Gastrocnemius medialis (tissue), 4 donors: ENCODE measurements around the gene CCS. TPM values are rescaled to one million over a fixed set of nuclear protein-coding genes. Genes with fewer than 3 reads are reported as not detected.
A peak's percentile ranks its signal among the peaks of the same experiment; 100 is the strongest.

Experiments
- ATAC-seq, 2 donors: fragments of 150-250 bp; one replicate each; pipeline ENCODE4 v1.9.1; 2016
- DNase-seq, 2 donors: peaks; one replicate each; pipeline ENCODE4 v3.0.0-alpha.2; 2019
- H3K27ac ChIP-seq, 4 donors: fragments of 200-600 bp; sonication (generic); 1 replicate in 1 of 4; 2 replicates in 3 of 4; pipeline ENCODE4 v1.5.1; 2016 to 2018; ENCODE audit warnings: mild to moderate bottlenecking in 2 of 4, moderate library complexity in 1 of 4
- H3K27me3 ChIP-seq, 3 donors: fragments of 200-600 bp; sonication (generic) in 2 of 3; 1 replicate in 1 of 3; 2 replicates in 2 of 3; pipeline versions ENCODE4 v1.5.1 to v1.6.0; 2016 to 2019; ENCODE audit warnings: mild to moderate bottlenecking in 1 of 3, moderate library complexity in 1 of 3
- H3K36me3 ChIP-seq, 2 donors: fragments of 200-600 bp; sonication (generic) in 1 of 2; one replicate each; pipeline ENCODE4 v1.5.1; 2017 to 2018
- H3K4me1 ChIP-seq, 2 donors: fragments of 200-600 bp; sonication (generic) in 1 of 2; one replicate each; pipeline ENCODE4 v1.5.1; 2016 to 2017; ENCODE audit warnings: mild to moderate bottlenecking in 2 of 2
- H3K4me3 ChIP-seq, 4 donors: fragments of 200-600 bp; sonication (generic) in 3 of 4; 1 replicate in 1 of 4; 2 replicates in 3 of 4; pipeline ENCODE4 v1.5.1; 2016 to 2019; ENCODE audit warnings: mild to moderate bottlenecking in 2 of 4
- H3K9me3 ChIP-seq, 3 donors: fragments of 200-600 bp; sonication (generic) in 2 of 3; 1 replicate in 1 of 3; 2 replicates in 2 of 3; pipeline ENCODE4 v1.5.1; 2016 to 2019
- CTCF ChIP-seq, 5 experiments: fragments of 450-650 bp in 3 of 5; fragments of 200-600 bp in 2 of 5; sonication (generic) in 2 of 5; IDR thresholded peaks in 4 of 5; conservative IDR thresholded peaks in 1 of 5; 1 replicate in 4 of 5; 2 replicates in 1 of 5; pipeline ENCODE4 v1.5.1; 2016 to 2019; ENCODE audit warnings: antibody characterized with exemption in 5 of 5, mild to moderate bottlenecking in 3 of 5, moderate library complexity in 3 of 5
- POLR2A ChIP-seq, 2 donors: fragments of 450-650 bp; IDR thresholded peaks; one replicate each; pipeline ENCODE4 v1.6.1; 2017; ENCODE audit warnings: antibody characterized with exemption in 2 of 2, mild to moderate bottlenecking in 2 of 2, moderate library complexity in 2 of 2
- in situ Hi-C, 4 donors: fragments of 200-750 bp; cut with MboI; loops; one replicate each; pipeline versions ENCODE4 v1.15.0 to v1.8.0; 2017; ENCODE audit warnings: low sequenced_read_pairs in 4 of 4
- intact Hi-C: fragments of 100-400 bp; cut with DNase I; formaldehyde crosslinking; loops from one replicate; pipeline ENCODE4 v1.15.1; 2023; ENCODE audit warnings: low total_unique reads
- total RNA-seq, 4 donors: library from RNA; depleted of rRNA; stranded (reverse); fragments of >200 nt; gene quantifications; one replicate each; pipeline versions ENCODE4 v1.1.0 to v1.2.3, GENCODE V29; 2016

The CCS gene
- total RNA-seq, 4 donors from 2014 or later: 9.0 to 12.3 (median 11.7) TPM

DNA sequence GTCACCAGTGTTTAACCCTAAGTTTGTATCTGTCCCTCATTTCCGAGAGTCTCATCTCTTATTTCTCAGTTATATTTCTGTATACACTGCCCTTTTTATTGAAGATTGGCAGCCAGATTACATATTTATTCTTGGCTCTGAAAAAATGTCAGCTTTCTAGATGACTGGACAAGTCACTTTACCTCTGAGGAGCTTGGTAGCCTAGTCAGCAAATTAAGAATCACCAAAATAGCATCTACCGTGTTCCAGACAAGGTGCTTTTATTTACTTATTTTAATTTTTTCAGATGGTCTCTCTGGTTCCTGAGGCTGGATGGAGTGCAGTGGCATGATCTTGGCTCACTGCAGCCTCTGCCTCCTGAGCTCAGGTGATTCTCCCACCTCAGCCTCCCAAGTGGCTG, 40.0 kb downstream of the CCS start:
- TF ChIP-seq CTCF (IDR thresholded peaks at IDR 0.05 in 4 of 5, conservative IDR thresholded peaks at IDR 0.05 in 1 of 5) (no peak), POLR2A (IDR thresholded peaks at IDR 0.05) (no peak)
- Histone ChIP-seq H3K36me3 (peaks cover 0 to 10% of the 10 kb centered on the region in 2 donors), H3K27ac (no peak overlapping the region), H3K4me3 (no peak overlapping the region), H3K9me3 (no peaks in the 10 kb centered on the region), H3K27me3 (no peaks in the 10 kb centered on the region), H3K4me1 (peaks cover 11 to 19% of the 10 kb centered on the region in 2 donors)
- intact Hi-C loops: no loop called here
- no peak for DNase-seq
- no peak for ATAC-seq
- in situ Hi-C loops: no loop called here

DNA sequence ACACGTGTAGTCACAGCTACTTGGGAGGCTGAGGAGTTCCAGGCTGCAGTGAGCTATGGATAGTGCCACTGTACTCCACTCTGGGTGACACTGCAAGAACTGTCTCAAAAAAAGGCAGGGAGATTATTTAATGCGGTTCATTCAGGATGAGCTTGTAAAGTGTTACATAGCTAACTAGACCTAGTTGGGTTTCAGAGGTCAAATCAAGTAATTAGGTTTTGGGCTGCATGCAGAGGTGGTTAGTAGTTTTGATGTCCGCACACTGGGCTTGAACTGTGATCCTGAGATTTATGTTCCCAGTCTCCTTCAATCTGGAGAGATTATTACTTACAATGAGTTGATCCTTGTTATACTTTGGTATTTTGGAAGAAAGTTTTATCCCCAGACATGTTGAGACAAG, 43.4 kb downstream of the CCS start:
- no peak for TF ChIP-seq POLR2A (IDR thresholded peaks at IDR 0.05)
- TF ChIP-seq CTCF (IDR thresholded peaks at IDR 0.05 in 4 of 5, conservative IDR thresholded peaks at IDR 0.05 in 1 of 5): no peak
- in situ Hi-C loops: no loop called here
- H3K27ac ChIP-seq: peak overlapping the region; percentile 22 to 94 (median 92)
- H3K27me3 ChIP-seq: no peaks in the 10 kb centered on the region
- peaks cover 0 to 8% of the 10 kb centered on the region in 2 donors for H3K36me3 ChIP-seq
- no peak for ATAC-seq
- no peaks in the 10 kb centered on the region for H3K9me3 ChIP-seq
- intact Hi-C loops: loop anchor here (5.0 kb wide), 1 partner anchor 169 kb away; the partner anchor contains the start of gene PELI3
- no peak for DNase-seq
- H3K4me1 ChIP-seq: peaks cover 32 to 40% of the 10 kb centered on the region in 2 donors
- no peak overlapping the region for H3K4me3 ChIP-seq

DNA sequence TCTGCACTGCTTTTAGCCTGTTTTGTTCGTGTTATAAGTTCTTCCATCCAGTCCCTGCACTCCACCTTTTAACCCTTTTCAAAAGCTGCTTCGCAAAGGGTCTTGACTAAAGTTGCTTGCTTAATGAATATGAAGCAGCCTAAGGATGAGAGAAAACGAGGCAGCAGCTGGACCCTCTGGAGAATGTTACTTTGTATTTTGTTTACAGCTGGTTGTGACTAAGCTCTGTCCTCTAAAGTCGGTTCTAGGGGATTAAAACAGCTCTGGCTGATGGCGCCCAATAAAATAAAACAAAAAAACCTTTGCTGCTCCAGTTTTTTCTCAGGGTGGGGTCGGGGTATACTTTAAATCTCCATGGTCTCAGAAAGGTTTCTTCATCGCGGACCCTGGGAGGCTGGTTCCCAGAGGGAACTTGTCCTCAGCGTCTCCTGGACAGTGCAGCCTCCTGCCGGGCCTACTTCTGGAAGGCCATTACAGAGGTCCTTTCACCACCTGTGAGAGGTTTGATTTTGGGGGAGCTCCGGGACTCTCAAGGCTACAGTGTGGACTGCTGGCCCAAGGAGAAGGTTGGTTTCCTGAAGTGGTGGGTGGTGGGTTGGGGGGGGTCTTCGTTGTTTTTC, 44.7 kb downstream of the CCS start:
- peaks cover 41 to 49% of the 10 kb centered on the region in 2 donors for H3K4me1 ChIP-seq
- H3K4me3 ChIP-seq: peak overlapping the region; percentile 72 to 90 (median 84)
- no peaks in the 10 kb centered on the region for H3K9me3 ChIP-seq
- H3K27me3 ChIP-seq: no peaks in the 10 kb centered on the region
- ATAC-seq (peak; percentile 17 to 19), DNase-seq (no peak)
- no peak for TF ChIP-seq CTCF (IDR thresholded peaks at IDR 0.05 in 4 of 5, conservative IDR thresholded peaks at IDR 0.05 in 1 of 5)
- no peak for TF ChIP-seq POLR2A (IDR thresholded peaks at IDR 0.05)
- in situ Hi-C loops: no loop called here
- H3K36me3 ChIP-seq: peaks cover 0 to 8% of the 10 kb centered on the region in 2 donors
- peak overlapping the region; percentile 90 to 94 (median 92) for H3K27ac ChIP-seq
- intact Hi-C loops: loop anchor here (1.0 to 5.0 kb wide), 3 partner anchors 21 to 170 kb away; partner anchors contain the start of genes PELI3, RBM14 and RBM4B

DNA sequence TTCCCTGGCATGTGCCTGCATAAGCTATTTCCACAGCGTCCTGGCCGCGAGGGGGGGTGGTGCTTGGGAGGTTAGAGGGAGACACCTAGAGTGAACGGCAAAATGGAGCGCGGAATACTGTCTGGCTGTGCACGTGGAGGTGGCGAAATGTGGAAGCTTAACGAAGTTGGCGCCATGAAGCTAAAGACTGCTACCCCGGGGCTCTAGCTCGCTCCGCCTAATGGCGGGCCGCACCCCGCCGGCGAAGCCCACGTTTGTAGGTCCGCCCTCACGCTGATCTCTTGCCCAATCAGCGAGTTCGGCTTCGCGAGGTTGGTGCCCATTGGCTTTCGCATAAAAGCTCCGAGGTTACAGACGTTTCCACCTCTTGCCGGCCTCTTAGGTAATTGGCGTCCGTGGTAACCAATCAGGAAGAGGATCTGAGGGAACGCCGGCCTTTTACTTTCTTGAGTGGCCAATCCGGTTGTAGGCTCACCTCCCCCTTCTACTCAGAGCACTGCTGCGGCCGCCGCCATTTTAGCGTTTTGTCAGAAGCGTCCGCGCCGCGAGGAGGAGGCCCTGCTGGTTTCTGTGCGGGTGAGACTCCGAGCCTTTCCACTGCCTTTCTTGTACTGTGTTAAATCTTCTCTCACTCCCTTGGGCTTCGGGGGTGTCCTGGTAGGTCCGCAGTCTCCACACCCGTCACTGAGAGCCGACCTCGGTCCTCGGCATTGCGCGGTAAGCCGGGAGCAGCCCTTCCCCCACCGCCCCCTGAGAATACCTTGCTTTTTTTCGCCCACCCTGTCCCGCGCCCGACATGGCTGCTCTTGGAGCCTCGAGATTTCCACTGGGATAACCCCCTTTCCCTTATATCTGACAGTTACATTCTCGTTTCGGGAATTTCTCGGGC, 45.4 kb downstream of the CCS start, which contains the start of gene RBM4:
Gene RBM4 (plus strand): TSS at position 527 of the 889 bp plus-strand sequence. CDS start 1,009 bp downstream, outside the sequence.
- TF ChIP-seq POLR2A (IDR thresholded peaks at IDR 0.05) (peak; percentile 92 to 95), CTCF (IDR thresholded peaks at IDR 0.05 in 4 of 5, conservative IDR thresholded peaks at IDR 0.05 in 1 of 5) (peak in 2 of 5 experiments; percentile 13 to 28)
- DNase-seq: peak; percentile 100
- in situ Hi-C loops: no loop called here
- peak; percentile 99 for ATAC-seq
- Histone ChIP-seq H3K9me3 (no peaks in the 10 kb centered on the region), H3K27ac (peak within 1 kb of the TSS; percentile 90 to 94 (median 92)), H3K36me3 (peaks cover 0 to 10% of the 10 kb centered on the region in 2 donors), H3K4me1 (peaks cover 49 to 56% of the 10 kb centered on the region in 2 donors), H3K27me3 (no peaks in the 10 kb centered on the region), H3K4me3 (peak within 1 kb of the TSS; percentile 73 to 90 (median 84))
- intact Hi-C loops: loop anchor here (1.0 to 5.0 kb wide), 3 partner anchors 22 to 171 kb away; partner anchors contain the start of genes PELI3, RBM14 and RBM4B
